ENCODE results near the gene NCSTN. TPM values are rescaled to one million over a fixed set of nuclear protein-coding genes. Genes with fewer than 3 reads are reported as not detected.

The NCSTN gene
- total and polyA plus RNA-seq, 9 of the 15 experiments (the other 6 are each of a cell fraction or from before 2014, with no cell fraction given) = 21.3 to 91.1 (median 57.9) TPM

GRCh38 chr1:160362168-160362957 lies 19.2 kb downstream of the NCSTN start (continued):
- no peak for TF ChIP-seq ELK3 (CRISPR knock-in tag; IDR thresholded peaks at IDR 0.05)
- TF ChIP-seq THRA (IDR thresholded peaks at IDR 0.05) = peak; percentile 79
- peak; percentile 69 for TF ChIP-seq FOSL1 (tag; conservative IDR thresholded peaks at IDR 0.05)
- TF ChIP-seq ZNF449 (CRISPR knock-in tag; IDR thresholded peaks at IDR 0.05) = peak; percentile 60; the same call in 1 of the 2 replicates
- TF ChIP-seq ZNF445 (CRISPR knock-in tag; IDR thresholded peaks at IDR 0.05; ENCODE audit: low read depth) = no peak
- TF ChIP-seq ATF4 (CRISPR knock-in tag; IDR thresholded peaks at IDR 0.05) = peak; percentile 96
- no peak for TF ChIP-seq ZBTB1 (CRISPR knock-in tag; IDR thresholded peaks at IDR 0.05; ENCODE audit: borderline replicate concordance, low read depth)
- no peak for TF ChIP-seq ZBTB40 (IDR thresholded peaks at IDR 0.05)
- no peak for TF ChIP-seq ZBTB40 (CRISPR knock-in tag; IDR thresholded peaks at IDR 0.05)
- TF ChIP-seq ZNF133 (CRISPR knock-in tag; IDR thresholded peaks at IDR 0.05) = 0 out of 2 replicates have a peak, but pooled peaks have one; percentile 38
- no peak for TF ChIP-seq PYGO2 (tag; IDR thresholded peaks at IDR 0.05)
- TF ChIP-seq ARNT (IDR thresholded peaks at IDR 0.05) = peak in 1 of 2 experiments; percentile 82; a peak in 1 of 4 replicates
- peak; percentile 69; the same call in 1 of the 2 replicates for TF ChIP-seq ZEB2 (IDR thresholded peaks at IDR 0.05)
